Parathyroid adenoma (tissue), 2 donors: ENCODE measurements around the gene MAP2K6.
"Not testable (repeated sequence)": the region's sequence is repeated elsewhere in the genome, so short reads cannot be mapped to it uniquely, and the experiment has no call there.

Experiments used
- H2AFZ ChIP-seq: fragments of 300-600 bp; sonication (generic); one replicate; pipeline ENCODE4 v1.7.0; 2017; ENCODE audit warnings: antibody characterized with exemption, mild to moderate bottlenecking
- H3K27ac ChIP-seq: fragments of 300-600 bp; sonication (generic); one replicate; pipeline ENCODE4 v1.7.0; 2017
- H3K27me3 ChIP-seq: fragments of 300-600 bp; sonication (generic); one replicate; pipeline ENCODE4 v1.7.0; 2017; ENCODE audit warnings: low read length; ENCODE audit not compliant: control insufficient read depth, insufficient read depth
- H3K36me3 ChIP-seq: fragments of 300-600 bp; sonication (generic); one replicate; pipeline ENCODE4 v1.7.0; 2017; ENCODE audit warnings: low read length; ENCODE audit not compliant: control insufficient read depth, insufficient read depth
- H3K4me1 ChIP-seq: fragments of 300-600 bp; sonication (generic); one replicate; pipeline ENCODE4 v1.7.0; 2017; ENCODE audit warnings: control low read depth
- H3K4me2 ChIP-seq: fragments of 300-600 bp; sonication (generic); one replicate; pipeline ENCODE4 v1.7.0; 2017; ENCODE audit warnings: low read length
- H3K4me3 ChIP-seq: fragments of 300-600 bp; sonication (generic); one replicate; pipeline ENCODE4 v1.7.0; 2017; ENCODE audit warnings: low read depth, low read length
- H3K79me2 ChIP-seq: fragments of 300-600 bp; sonication (generic); one replicate; pipeline ENCODE4 v1.7.0; 2017; ENCODE audit warnings: control low read depth
- H3K9ac ChIP-seq: fragments of 300-600 bp; sonication (generic); one replicate; pipeline ENCODE4 v1.7.0; 2017; ENCODE audit warnings: mild to moderate bottlenecking
- H3K9me3 ChIP-seq: fragments of 300-600 bp; sonication (generic); one replicate; pipeline ENCODE4 v1.7.0; 2017; ENCODE audit warnings: low read length; ENCODE audit not compliant: control insufficient read depth
- CTCF ChIP-seq: fragments of 300-600 bp; sonication (generic); IDR thresholded peaks from one replicate; pipeline ENCODE4 v1.7.0; 2017; ENCODE audit warnings: antibody characterized with exemption, mild to moderate bottlenecking
- donor health status: primary hyperparathyroidism.

The MAP2K6 gene

GRCh38 chr17:69478916-69479315 is 64.4 kb downstream of the MAP2K6 start:
- Histone ChIP-seq H3K36me3 (no peaks in the 10 kb centered on the region), H3K27me3 (no peaks in the 10 kb centered on the region), H2AFZ (no peak overlapping the region), H3K79me2 (no peaks in the 10 kb centered on the region), H3K9me3 (no peaks in the 10 kb centered on the region), H3K9ac (no peak overlapping the region), H3K4me2 (no peak overlapping the region), H3K27ac (no peak overlapping the region), H3K4me3 (no peak overlapping the region), H3K4me1 (no peaks in the 10 kb centered on the region)
- no peak for TF ChIP-seq CTCF

GRCh38 chr17:69479756-69480155 is 65.3 kb downstream of the MAP2K6 start:
- H2AFZ ChIP-seq, H3K79me2 ChIP-seq, H3K4me2 ChIP-seq, H3K9ac ChIP-seq, H3K36me3 ChIP-seq, H3K9me3 ChIP-seq, H3K27me3 ChIP-seq, H3K4me1 ChIP-seq, H3K4me3 ChIP-seq, H3K27ac ChIP-seq: not testable (repeated sequence)

- Histone ChIP-seq H3K27me3 (no peaks in the 10 kb centered on the region), H3K9me3 (no peaks in the 10 kb centered on the region), H3K4me3 (no peak overlapping the region), H3K4me2 (no peak overlapping the region), H3K36me3 (no peaks in the 10 kb centered on the region), H2AFZ (no peak overlapping the region), H3K27ac (no peak overlapping the region), H3K79me2 (no peaks in the 10 kb centered on the region), H3K4me1 (no peaks in the 10 kb centered on the region), H3K9ac (no peak overlapping the region)
- TF ChIP-seq CTCF = no peak
Observed at GRCh38 chr17:69480245-69480644, 65.7 kb downstream of the MAP2K6 start.

GRCh38 chr17:69485251-69485661 is 70.8 kb downstream of the MAP2K6 start:
- no peak overlapping the region for H3K4me2 ChIP-seq
- H3K27me3 ChIP-seq = no peaks in the 10 kb centered on the region
- H3K27ac ChIP-seq = no peak overlapping the region
- H3K4me3 ChIP-seq = no peak overlapping the region
- no peaks in the 10 kb centered on the region for H3K4me1 ChIP-seq
- no peak for TF ChIP-seq CTCF
- H3K9ac ChIP-seq = no peak overlapping the region
- H2AFZ ChIP-seq = no peak overlapping the region
- H3K79me2 ChIP-seq = no peaks in the 10 kb centered on the region
- H3K36me3 ChIP-seq = no peaks in the 10 kb centered on the region
- no peaks in the 10 kb centered on the region for H3K9me3 ChIP-seq

GRCh38 chr17:69485901-69486643 is 71.6 kb downstream of the MAP2K6 start:
- Histone ChIP-seq H3K79me2 (no peaks in the 10 kb centered on the region), H3K4me1 (no peaks in the 10 kb centered on the region), H3K9me3 (no peaks in the 10 kb centered on the region), H2AFZ (no peak overlapping the region), H3K4me3 (no peak overlapping the region), H3K4me2 (no peak overlapping the region), H3K27ac (peak overlapping the region; percentile 26), H3K27me3 (no peaks in the 10 kb centered on the region), H3K9ac (no peak overlapping the region), H3K36me3 (no peaks in the 10 kb centered on the region)
- TF ChIP-seq CTCF = no peak
